GM12873 (cell line): ENCODE results near the gene SPPL2A.

Experiments used
- TF ChIP-seq, protein P1 (sequence below): IDR thresholded peaks from 2 replicates; pipeline ENCODE4 v1.5.1; 2012; ENCODE audit warnings: low read depth, mild to moderate bottlenecking, moderate library complexity, low read length, control low read depth; ENCODE audit not compliant: insufficient read depth; ENCODE audit errors: missing control alignments

SPPL2A gene

DNA sequence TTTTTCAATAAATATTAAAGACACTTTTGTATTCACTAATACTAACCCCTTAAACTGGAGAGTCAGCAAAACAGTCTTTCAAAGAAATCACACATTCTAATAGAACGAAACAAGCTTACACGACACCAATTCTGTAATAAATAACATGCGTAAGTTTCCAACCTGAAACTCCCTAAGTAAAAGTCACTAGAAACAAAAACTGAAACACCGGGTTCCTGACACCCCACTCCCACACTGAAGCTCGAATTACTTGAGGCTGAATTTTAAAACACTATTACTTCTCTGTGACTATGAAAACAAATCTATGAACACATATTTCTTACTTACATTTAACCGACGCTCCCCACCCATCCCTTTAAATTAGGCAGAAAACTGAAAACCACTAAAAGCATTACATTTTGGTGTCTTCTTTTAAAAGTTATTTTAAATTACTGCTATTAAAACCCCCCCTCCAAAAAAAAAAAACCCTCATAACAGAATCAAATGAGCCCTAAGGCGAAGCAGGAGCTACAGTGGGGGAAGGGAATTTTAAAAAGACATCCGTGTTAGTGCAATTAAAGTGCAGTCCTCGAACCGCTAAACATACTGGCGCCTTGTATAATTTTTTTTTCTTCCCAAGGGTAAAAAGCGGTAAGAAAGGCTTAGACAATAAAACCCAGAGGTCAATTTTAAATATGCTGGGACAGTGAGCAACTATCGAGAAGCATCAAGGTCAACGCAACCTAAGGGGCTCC is 878 bp downstream of the SPPL2A start:
- TF ChIP-seq, protein P1, sequence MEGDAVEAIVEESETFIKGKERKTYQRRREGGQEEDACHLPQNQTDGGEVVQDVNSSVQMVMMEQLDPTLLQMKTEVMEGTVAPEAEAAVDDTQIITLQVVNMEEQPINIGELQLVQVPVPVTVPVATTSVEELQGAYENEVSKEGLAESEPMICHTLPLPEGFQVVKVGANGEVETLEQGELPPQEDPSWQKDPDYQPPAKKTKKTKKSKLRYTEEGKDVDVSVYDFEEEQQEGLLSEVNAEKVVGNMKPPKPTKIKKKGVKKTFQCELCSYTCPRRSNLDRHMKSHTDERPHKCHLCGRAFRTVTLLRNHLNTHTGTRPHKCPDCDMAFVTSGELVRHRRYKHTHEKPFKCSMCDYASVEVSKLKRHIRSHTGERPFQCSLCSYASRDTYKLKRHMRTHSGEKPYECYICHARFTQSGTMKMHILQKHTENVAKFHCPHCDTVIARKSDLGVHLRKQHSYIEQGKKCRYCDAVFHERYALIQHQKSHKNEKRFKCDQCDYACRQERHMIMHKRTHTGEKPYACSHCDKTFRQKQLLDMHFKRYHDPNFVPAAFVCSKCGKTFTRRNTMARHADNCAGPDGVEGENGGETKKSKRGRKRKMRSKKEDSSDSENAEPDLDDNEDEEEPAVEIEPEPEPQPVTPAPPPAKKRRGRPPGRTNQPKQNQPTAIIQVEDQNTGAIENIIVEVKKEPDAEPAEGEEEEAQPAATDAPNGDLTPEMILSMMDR: no peak

DNA sequence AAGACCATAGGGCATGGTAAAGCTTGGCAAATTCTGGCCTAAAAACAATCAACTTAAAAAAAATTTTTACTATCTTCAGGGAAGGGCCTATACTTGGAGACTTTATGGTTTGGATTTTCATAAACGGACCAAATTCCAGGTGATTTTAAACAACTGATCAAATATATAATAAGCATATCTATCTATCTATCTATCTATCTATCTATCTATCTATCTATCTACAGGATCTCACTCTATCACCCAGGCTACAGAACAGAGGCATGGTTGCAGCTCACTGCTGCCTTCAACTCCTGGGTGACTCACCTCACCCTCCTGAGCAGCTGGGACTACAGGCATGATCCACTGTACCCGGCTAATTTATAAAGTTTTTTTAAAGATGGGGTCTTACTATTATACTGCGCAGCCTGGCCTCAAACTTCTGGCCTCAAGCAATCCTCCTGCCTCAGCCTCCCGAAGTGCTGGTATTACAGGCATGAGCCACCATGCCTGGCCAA is 6.7 kb downstream of the SPPL2A start:
- TF ChIP-seq, protein P1: no peak

DNA sequence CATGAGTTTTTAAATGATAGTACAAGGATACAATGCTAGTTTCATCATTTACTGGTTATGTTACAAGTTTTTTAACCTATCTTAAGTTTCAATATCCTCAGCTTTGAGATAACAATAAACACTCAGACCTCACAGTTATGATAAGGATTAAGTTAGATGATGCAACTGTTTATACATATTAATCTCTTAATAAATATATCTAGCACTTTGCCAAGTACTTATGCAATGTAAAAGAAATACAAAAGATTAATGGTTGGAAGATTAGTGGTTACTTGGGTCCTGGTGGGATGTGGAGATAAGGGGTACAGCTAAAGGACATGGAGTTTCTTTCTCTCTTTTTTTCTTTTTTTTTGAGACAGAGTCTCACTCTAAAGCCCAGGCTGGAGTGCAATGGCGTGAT is 12.0 kb downstream of the SPPL2A start:
- TF ChIP-seq, protein P1: no peak

DNA sequence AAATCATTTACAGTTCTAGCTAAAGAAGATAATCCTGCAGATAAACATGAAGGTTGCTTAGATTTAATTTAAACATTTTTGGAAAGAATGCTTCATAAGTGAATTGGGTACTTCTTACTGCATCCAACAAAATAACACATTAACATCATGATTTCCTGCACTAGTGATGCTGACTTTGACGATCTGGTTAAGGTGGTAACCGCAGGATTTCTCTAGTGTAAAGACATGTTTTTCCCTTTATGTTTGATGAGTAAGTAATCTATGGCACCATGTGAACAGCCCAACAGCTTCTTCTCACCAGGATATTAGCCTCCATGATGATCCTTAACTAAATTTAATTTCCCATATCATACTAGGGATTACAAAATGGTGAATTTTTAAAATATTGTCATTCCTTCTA is 14.1 kb downstream of the SPPL2A start:
- TF ChIP-seq, protein P1: no peak

DNA sequence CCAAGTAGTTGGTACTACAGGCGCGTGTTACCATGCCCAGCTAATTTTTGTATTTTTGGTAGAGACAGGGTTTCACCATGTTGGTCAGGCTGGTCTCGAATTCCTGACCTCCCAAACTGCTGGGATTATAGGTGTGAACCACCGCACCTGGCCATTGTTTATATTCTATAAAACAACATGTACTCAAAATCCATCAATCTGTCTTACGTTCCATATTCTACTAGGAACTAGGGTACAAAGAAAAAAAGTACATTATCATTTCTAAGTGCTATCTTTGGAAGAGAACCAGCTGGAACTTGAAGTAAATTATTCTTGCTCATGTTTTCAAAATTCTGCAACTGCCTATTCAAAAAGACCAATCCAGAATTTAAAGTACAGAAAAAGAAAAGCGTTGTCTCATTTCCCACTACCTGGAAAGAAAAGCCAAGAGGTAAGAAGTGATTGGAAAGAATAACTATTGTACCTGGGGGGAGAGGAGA is 15.2 kb downstream of the SPPL2A start:
- TF ChIP-seq, protein P1: no peak

DNA sequence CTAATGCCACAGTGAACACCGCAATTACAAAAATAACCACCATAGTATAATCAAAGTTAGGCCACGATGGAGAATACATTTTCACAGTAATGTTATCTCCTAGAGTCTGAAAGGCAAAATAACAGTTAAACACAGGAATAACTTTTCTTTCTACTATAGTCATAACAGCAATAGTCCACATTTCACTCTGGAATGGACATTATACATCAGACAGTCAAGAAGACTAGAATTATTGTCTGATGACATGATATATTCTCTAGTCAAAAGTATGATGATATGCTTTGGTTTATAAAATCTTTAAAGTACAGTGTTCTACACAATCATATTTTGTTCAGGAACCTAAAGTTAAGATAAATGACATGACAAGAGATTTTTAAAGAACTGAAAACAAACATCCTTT is 18.0 kb downstream of the SPPL2A start:
- TF ChIP-seq, protein P1: no peak

DNA sequence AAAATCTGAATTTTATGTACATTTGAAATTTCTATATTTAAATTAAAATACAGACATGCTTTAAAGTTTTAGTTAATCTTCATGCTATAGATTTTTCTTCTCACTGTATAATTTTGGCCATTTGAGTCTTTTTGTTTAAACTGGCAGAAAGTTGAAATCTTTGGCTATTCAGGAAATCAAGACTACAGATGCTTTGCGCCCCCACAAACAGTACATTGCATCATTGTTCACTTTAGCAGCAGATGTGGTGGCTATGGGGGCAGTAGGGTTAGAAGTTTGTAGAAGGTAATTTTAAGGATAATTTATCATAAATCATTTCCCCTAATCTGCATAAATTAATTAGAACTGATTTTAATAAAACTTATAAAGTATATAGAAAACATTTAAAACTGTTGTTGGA is 20.9 kb downstream of the SPPL2A start:
- TF ChIP-seq, protein P1: no peak
